WTC11 (cell line): Measurements from ENCODE around the gene LDLR. TPM values are rescaled to one million over a fixed set of nuclear protein-coding genes. Genes with fewer than 3 reads are reported as not detected.
"Not testable (repeated sequence)": the region's sequence is repeated elsewhere in the genome, so short reads cannot be mapped to it uniquely, and the experiment has no call there.

Experiments
- ATAC-seq: fragments of 200-7000 bp; cut with Tn5 transposase; 2 replicates; pipeline ENCODE4 v1.10.0; 2021; ENCODE audit warnings: mild to moderate bottlenecking, moderate library complexity
- CTCF ChIA-PET: fragments of 300-600 bp; sonication (Branson Sonifier 250); formaldehyde crosslinking; loops from one replicate; lab custom pipeline; 2021; ENCODE audit warnings: antibody characterized with exemption; lab: Charles Lee
- POLR2A ChIA-PET: fragments of 350-600 bp; sonication (Branson Sonifier 250); formaldehyde crosslinking; loops from one replicate; lab custom pipeline; 2021; ENCODE audit warnings: antibody characterized with exemption; lab: Charles Lee
- DNase-seq: peaks from one replicate; pipeline ENCODE4 v3.0.0; 2021; ENCODE audit warnings: low spot score
- H3K27ac Mint-ChIP-seq: 2 replicates; pipeline ENCODE4 v1.8.0; 2021; ENCODE audit warnings: mixed read lengths
- H3K27me3 Mint-ChIP-seq: 2 replicates; pipeline ENCODE4 v1.8.0; 2021; ENCODE audit warnings: low read depth, mild to moderate bottlenecking, moderate library complexity, mixed read lengths
- H3K36me3 Mint-ChIP-seq: 2 replicates; pipeline ENCODE4 v1.8.0; 2021; ENCODE audit warnings: mixed read lengths
- H3K4me1 Mint-ChIP-seq: 2 replicates; pipeline ENCODE4 v1.8.0; 2022; ENCODE audit warnings: mixed read lengths
- H3K4me3 Mint-ChIP-seq: 2 replicates; pipeline ENCODE4 v1.8.0; 2021; ENCODE audit warnings: mild to moderate bottlenecking, moderate library complexity, mixed read lengths
- H3K9me3 Mint-ChIP-seq: 2 replicates; pipeline ENCODE4 v1.8.0; 2021; ENCODE audit warnings: mixed read lengths
- ARID4B ChIP-seq: sonication (generic); formaldehyde crosslinking; IDR thresholded peaks from 2 replicates; pipeline ENCODE4 v1.8.0; 2023; ENCODE audit warnings: missing genetic modification reagents, mild to moderate bottlenecking, borderline replicate concordance
- ATF1 ChIP-seq: sonication (generic); formaldehyde crosslinking; IDR thresholded peaks from 2 replicates; pipeline ENCODE4 v1.8.1; 2023; ENCODE audit warnings: mild to moderate bottlenecking, moderate library complexity, missing genetic modification reagents
- ATF2 ChIP-seq: sonication (generic); formaldehyde crosslinking; IDR thresholded peaks from 2 replicates; pipeline ENCODE4 v1.8.1; 2022; ENCODE audit warnings: low read depth, missing genetic modification reagents, borderline replicate concordance
- ATF6 ChIP-seq: sonication (generic); formaldehyde crosslinking; IDR thresholded peaks from 2 replicates; pipeline ENCODE4 v1.8.1; 2023; ENCODE audit warnings: mild to moderate bottlenecking, missing genetic modification reagents
- E2F1 ChIP-seq: sonication (generic); formaldehyde crosslinking; IDR thresholded peaks from 2 replicates; pipeline ENCODE4 v1.8.0; 2022; ENCODE audit warnings: mild to moderate bottlenecking, missing genetic modification reagents
- FOXJ3 ChIP-seq: sonication (generic); formaldehyde crosslinking; IDR thresholded peaks from 2 replicates; pipeline ENCODE4 v1.9.0; 2021; ENCODE audit warnings: missing genetic modification reagents, mild to moderate bottlenecking, borderline replicate concordance
- NFE2L1 ChIP-seq: sonication (generic); formaldehyde crosslinking; IDR thresholded peaks from 2 replicates; pipeline ENCODE4 v1.8.1; 2023; ENCODE audit warnings: missing genetic modification reagents
- OVOL2 ChIP-seq: fragments of 250-450 bp; sonication (Bioruptor Pico); IDR thresholded peaks from 2 replicates; pipeline ENCODE4 v1.9.0; 2021; ENCODE audit warnings: mild to moderate bottlenecking, borderline replicate concordance
- TEAD1 ChIP-seq: sonication (generic); formaldehyde crosslinking; IDR thresholded peaks from 2 replicates; pipeline ENCODE4 v1.8.0; 2022; ENCODE audit warnings: mild to moderate bottlenecking, missing genetic modification reagents
- USF2 ChIP-seq: sonication (generic); formaldehyde crosslinking; IDR thresholded peaks from 2 replicates; pipeline ENCODE4 v1.8.1; 2023; ENCODE audit warnings: mild to moderate bottlenecking, missing genetic modification reagents, moderate library complexity
- ZNF219 ChIP-seq: sonication (generic); formaldehyde crosslinking; IDR thresholded peaks from 2 replicates; pipeline ENCODE4 v1.8.0; 2023; ENCODE audit warnings: missing genetic modification reagents, mild to moderate bottlenecking, borderline replicate concordance
- ZNF532 ChIP-seq: fragments of 250-450 bp; sonication (Bioruptor Pico); IDR thresholded peaks from 2 replicates; pipeline ENCODE4 v1.9.0; 2021; ENCODE audit warnings: mild to moderate bottlenecking, borderline replicate concordance
- total RNA-seq: library from RNA; stranded (reverse); gene quantifications from 3 replicates; pipeline ENCODE4 v1.2.3, GENCODE V29; 2021

Gene LDLR
- total RNA-seq, 1 experiment from 2014 or later = 98.9 TPM

- no peak for TF ChIP-seq ATF6 (CRISPR knock-in tag)
- no peak for TF ChIP-seq USF2 (CRISPR knock-in tag)
- TF ChIP-seq ATF2 (CRISPR knock-in tag) = no peak
- TF ChIP-seq ZNF532 (CRISPR knock-in tag) = no peak
- no peak for TF ChIP-seq ZNF219 (CRISPR knock-in tag)
- TF ChIP-seq OVOL2 (CRISPR knock-in tag) = no peak
- TF ChIP-seq TEAD1 (CRISPR knock-in tag) = no peak
- TF ChIP-seq ARID4B (CRISPR knock-in tag) = 0 out of 2 replicates have a peak, but pooled peaks have one; percentile 48
Measured at GRCh38 chr19:11155373-11156120, 66.3 kb downstream of the LDLR start, which contains the start of gene SPC24 (continued).

GRCh38 chr19:11159598-11160439, 70.6 kb downstream of the LDLR start:
- Mint-ChIP-seq H3K4me1 (peaks cover under 1% of the 10 kb centered on the region; the same call in 1 of the 2 replicates), H3K36me3 (no peaks in the 10 kb centered on the region), H3K27ac (no peak overlapping the region), H3K9me3 (no peaks in the 10 kb centered on the region), H3K4me3 (no peak overlapping the region), H3K27me3 (no peaks in the 10 kb centered on the region)
- CTCF ChIA-PET = no interaction called here
- no peak for ATAC-seq
- no peak for DNase-seq
- POLR2A ChIA-PET = no interaction called here
- TF ChIP-seq E2F1 (CRISPR knock-in tag) (no peak), ATF1 (CRISPR knock-in tag) (no peak), NFE2L1 (CRISPR knock-in tag) (no peak), FOXJ3 (CRISPR knock-in tag) (no peak)
- TF ChIP-seq, all 79 proteins: peak for 0

GRCh38 chr19:11160440-11160768, 71.1 kb downstream of the LDLR start:
- H3K4me3 Mint-ChIP-seq, POLR2A ChIA-PET, H3K27me3 Mint-ChIP-seq, DNase-seq, H3K4me1 Mint-ChIP-seq, CTCF ChIA-PET, H3K9me3 Mint-ChIP-seq, H3K36me3 Mint-ChIP-seq, H3K27ac Mint-ChIP-seq, ATAC-seq: not testable (repeated sequence)
